Keratinocyte (primary cell): ENCODE data around the gene SIRT7. TPM values are rescaled to one million over a fixed set of nuclear protein-coding genes. Genes with fewer than 3 reads are reported as not detected.

Source experiments
- DNase-seq: peaks from one replicate; pipeline ENCODE4 v3.0.0-alpha.2; 2011; ENCODE audit warnings: low read depth, missing footprints, low spot score
- FAIRE-seq: peaks from 2 replicates; lab custom pipeline; 2011; peaks lifted over from hg19 to GRCh38; lab: Jason Lieb, UNC
- H2AFZ ChIP-seq: 2 replicates; pipeline ENCODE4 v1.6.0; 2012; ENCODE audit warnings: low read length, control low read depth, inconsistent platforms; ENCODE audit not compliant: control insufficient read depth
- H3K27ac ChIP-seq: 2 replicates; pipeline ENCODE4 v1.5.1; 2011; ENCODE audit warnings: low read length; ENCODE audit not compliant: control insufficient read depth, insufficient read depth
- H3K27me3 ChIP-seq: 3 replicates; pipeline ENCODE4 v1.6.0; 2011; ENCODE audit warnings: low read length; ENCODE audit not compliant: control insufficient read depth, insufficient read depth; ENCODE audit errors: extremely low read depth
- H3K36me3 ChIP-seq, 2 experiments: 2 replicates in 1 of 2; 3 replicates in 1 of 2; pipeline ENCODE4 v1.5.1; 2011; ENCODE audit warnings: low read length in 2 of 2, mild to moderate bottlenecking in 1 of 2; ENCODE audit not compliant: control insufficient read depth in 2 of 2, insufficient read depth in 2 of 2; ENCODE audit errors: extremely low read depth in 1 of 2
- H3K4me1 ChIP-seq: 3 replicates; pipeline ENCODE4 v1.5.1; 2011; ENCODE audit warnings: low read length; ENCODE audit not compliant: control insufficient read depth, insufficient read depth; ENCODE audit errors: extremely low read depth
- H3K4me2 ChIP-seq: 3 replicates; pipeline ENCODE4 v1.6.0; 2011; ENCODE audit warnings: low read depth, low read length; ENCODE audit not compliant: control insufficient read depth, insufficient read depth; ENCODE audit errors: extremely low read depth
- H3K4me3 ChIP-seq, 3 experiments: fragments of 200-600 bp in 1 of 3; sonication (generic) in 1 of 3; 2 replicates in 2 of 3; 3 replicates in 1 of 3; pipeline ENCODE4 v1.5.1; 2011 to 2016; ENCODE audit warnings: low read length in 3 of 3, mild to moderate bottlenecking in 3 of 3, control low read depth in 2 of 3, inconsistent platforms in 1 of 3, low read depth in 1 of 3, mixed read lengths in 1 of 3, mixed run types in 1 of 3, moderate library complexity in 1 of 3; ENCODE audit not compliant: control insufficient read depth in 2 of 3, insufficient read depth in 2 of 3; ENCODE audit errors: extremely low read depth in 1 of 3
- H3K79me2 ChIP-seq: 2 replicates; pipeline ENCODE4 v1.6.0; 2012; ENCODE audit warnings: low read length; ENCODE audit not compliant: control insufficient read depth, insufficient read depth
- H3K9ac ChIP-seq: 3 replicates; pipeline ENCODE4 v1.6.0; 2011; ENCODE audit warnings: low read length; ENCODE audit not compliant: control insufficient read depth, insufficient read depth; ENCODE audit errors: extremely low read depth
- H3K9me1 ChIP-seq: 3 replicates; pipeline ENCODE4 v1.6.0; 2011; ENCODE audit warnings: low read length; ENCODE audit not compliant: control insufficient read depth, insufficient read depth; ENCODE audit errors: extremely low read depth
- H3K9me3 ChIP-seq: 2 replicates; pipeline ENCODE4 v1.5.1; 2012; ENCODE audit warnings: low read depth, low read length; ENCODE audit not compliant: control insufficient read depth
- H4K20me1 ChIP-seq: 3 replicates; pipeline ENCODE4 v1.6.0; 2011; ENCODE audit warnings: low read length; ENCODE audit not compliant: control insufficient read depth, insufficient read depth; ENCODE audit errors: extremely low read depth
- CTCF ChIP-seq, 3 experiments: IDR thresholded peaks in 1 of 3; conservative IDR thresholded peaks in 1 of 3; optimal IDR thresholded peaks in 1 of 3; 2 replicates in 2 of 3; 3 replicates in 1 of 3; pipeline versions ENCODE3 to v1.5.1; 2011; ENCODE audit warnings: low read length in 3 of 3, mild to moderate bottlenecking in 3 of 3, moderate library complexity in 2 of 3, control low read depth in 1 of 3, inconsistent platforms in 1 of 3; ENCODE audit not compliant: insufficient read depth in 2 of 3; ENCODE audit errors: extremely low read depth in 1 of 3
- EZH2 ChIP-seq: IDR thresholded peaks from one replicate; pipeline ENCODE4 v1.6.1; 2012; ENCODE audit warnings: inconsistent platforms, mild to moderate bottlenecking, low read length, moderate library complexity
- dilution Hi-C: fragments of 300-500 bp; cut with MboI; formaldehyde crosslinking; loops from one replicate; pipeline ENCODE4 v1.7.0; 2020; ENCODE audit warnings: low sequenced_read_pairs; ENCODE audit not compliant: extremely low pct_ligation_motif_present
- polyA plus RNA-seq, 5 experiments: library from polyadenylated mRNA; depleted of rRNA in 3 of 5; stranded (reverse) in 3 of 5; stranded (forward) in 1 of 5; unstranded in 1 of 5; fragments of >200 nt; gene quantifications; 1 replicate in 1 of 5; 2 replicates in 3 of 5; 3 replicates in 1 of 5; pipeline versions ENCODE4 v1.2.1 to v1.2.3, GENCODE V29; 2011 to 2012; ENCODE audit warnings: missing spikeins in 2 of 5, low read depth in 1 of 5, low replicate concordance in 1 of 5

The SIRT7 gene
- polyA plus RNA-seq, 1 donor (not counting 4 experiments of a cell fraction or from before 2014, with no cell fraction given) = 6.9 TPM

- dilution Hi-C loops = no loop called here
- FAIRE-seq = no peak
- Histone ChIP-seq H3K36me3 (no peaks in the 10 kb centered on the region), H2AFZ (no peak overlapping the region), H3K79me2 (no peaks in the 10 kb centered on the region), H3K9me1 (no peaks in the 10 kb centered on the region), H3K27me3 (peaks cover 65% of the 10 kb centered on the region), H3K4me3 (no peak overlapping the region), H4K20me1 (no peaks in the 10 kb centered on the region), H3K4me1 (peaks cover 2% of the 10 kb centered on the region), H3K9ac (no peak overlapping the region), H3K27ac (no peak overlapping the region), H3K9me3 (no peaks in the 10 kb centered on the region), H3K4me2 (no peak overlapping the region)
- no peak for DNase-seq
- TF ChIP-seq EZH2 (no peak), CTCF (optimal IDR thresholded peaks at IDR 0.05 in 1 of 3, IDR thresholded peaks at IDR 0.05 in 1 of 3, conservative IDR thresholded peaks at IDR 0.05 in 1 of 3; ENCODE audit: extremely low read depth in 1 of 3, insufficient read depth in 2 of 3, low read length in 3 of 3) (no peak)
These were observed 48.6 kb upstream of the SIRT7 start for GRCh38 chr17:81966343-81967243.

GRCh38 chr17:81964081-81964849 lies 46.3 kb upstream of the SIRT7 start:
- Histone ChIP-seq H3K9me3 (no peaks in the 10 kb centered on the region), H3K79me2 (no peaks in the 10 kb centered on the region), H2AFZ (no peak overlapping the region), H3K4me3 (no peak overlapping the region), H3K4me1 (peaks cover 2% of the 10 kb centered on the region), H4K20me1 (no peaks in the 10 kb centered on the region), H3K27me3 (peaks cover 83% of the 10 kb centered on the region), H3K4me2 (no peak overlapping the region), H3K27ac (no peak overlapping the region), H3K36me3 (no peaks in the 10 kb centered on the region), H3K9me1 (no peaks in the 10 kb centered on the region), H3K9ac (no peak overlapping the region)
- FAIRE-seq (no peak), DNase-seq (no peak)
- dilution Hi-C loops = no loop called here
- TF ChIP-seq EZH2 (no peak), CTCF (optimal IDR thresholded peaks at IDR 0.05 in 1 of 3, IDR thresholded peaks at IDR 0.05 in 1 of 3, conservative IDR thresholded peaks at IDR 0.05 in 1 of 3; ENCODE audit: extremely low read depth in 1 of 3, insufficient read depth in 2 of 3, low read length in 3 of 3) (no peak)
